ENCODE results near the gene SPDYE2B.
"Not testable (repeated sequence)": the region's sequence is repeated elsewhere in the genome, so short reads cannot be mapped to it uniquely, and the experiment has no call there.

GRCh38 chr7:102688299-102689036, 38.3 kb downstream of the SPDYE2B start:
- TF ChIP-seq, protein P1, sequence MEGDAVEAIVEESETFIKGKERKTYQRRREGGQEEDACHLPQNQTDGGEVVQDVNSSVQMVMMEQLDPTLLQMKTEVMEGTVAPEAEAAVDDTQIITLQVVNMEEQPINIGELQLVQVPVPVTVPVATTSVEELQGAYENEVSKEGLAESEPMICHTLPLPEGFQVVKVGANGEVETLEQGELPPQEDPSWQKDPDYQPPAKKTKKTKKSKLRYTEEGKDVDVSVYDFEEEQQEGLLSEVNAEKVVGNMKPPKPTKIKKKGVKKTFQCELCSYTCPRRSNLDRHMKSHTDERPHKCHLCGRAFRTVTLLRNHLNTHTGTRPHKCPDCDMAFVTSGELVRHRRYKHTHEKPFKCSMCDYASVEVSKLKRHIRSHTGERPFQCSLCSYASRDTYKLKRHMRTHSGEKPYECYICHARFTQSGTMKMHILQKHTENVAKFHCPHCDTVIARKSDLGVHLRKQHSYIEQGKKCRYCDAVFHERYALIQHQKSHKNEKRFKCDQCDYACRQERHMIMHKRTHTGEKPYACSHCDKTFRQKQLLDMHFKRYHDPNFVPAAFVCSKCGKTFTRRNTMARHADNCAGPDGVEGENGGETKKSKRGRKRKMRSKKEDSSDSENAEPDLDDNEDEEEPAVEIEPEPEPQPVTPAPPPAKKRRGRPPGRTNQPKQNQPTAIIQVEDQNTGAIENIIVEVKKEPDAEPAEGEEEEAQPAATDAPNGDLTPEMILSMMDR (optimal IDR thresholded peaks at IDR 0.05 in 1 of 3, IDR thresholded peaks at IDR 0.05 in 1 of 3, conservative IDR thresholded peaks at IDR 0.05 in 1 of 3; ENCODE audit: extremely low read depth in 1 of 3, insufficient read depth in 2 of 3, low read length in 3 of 3), result not testable (repeated sequence)
- not testable (repeated sequence) for TF ChIP-seq EZH2 (IDR thresholded peaks at IDR 0.05; ENCODE audit: low read length)

Data from keratinocyte (primary cell).